Measurements from ENCODE around the gene OR7C2. TPM values are rescaled to one million over a fixed set of nuclear protein-coding genes. Genes with fewer than 3 reads are reported as not detected.

Gene OR7C2
- total RNA-seq, 1 donor: not detected

GRCh38 chr19:14957464-14957863 lies 16.2 kb downstream of the OR7C2 start:
- DNase-seq (ENCODE audit: low read depth): no peak
- H3K4me3 ChIP-seq (ENCODE audit: low read depth, low read length): no peak overlapping the region
- no peak for TF ChIP-seq CTCF (IDR thresholded peaks at IDR 0.05; ENCODE audit: insufficient read depth, low read depth, low read length)

GRCh38 chr19:14959263-14959662 lies 18.0 kb downstream of the OR7C2 start:
- H3K4me3 ChIP-seq (ENCODE audit: low read depth, low read length): no peak overlapping the region
- no peak for DNase-seq (ENCODE audit: low read depth)
- TF ChIP-seq CTCF (IDR thresholded peaks at IDR 0.05; ENCODE audit: insufficient read depth, low read depth, low read length): no peak

- TF ChIP-seq CTCF (IDR thresholded peaks at IDR 0.05; ENCODE audit: insufficient read depth, low read depth, low read length): no peak
- no peak for DNase-seq (ENCODE audit: low read depth)
- H3K4me3 ChIP-seq (ENCODE audit: low read depth, low read length): no peak overlapping the region
These were observed 20.8 kb downstream of the OR7C2 start for GRCh38 chr19:14961956-14962685.

GRCh38 chr19:14968247-14968646 lies 27.0 kb downstream of the OR7C2 start:
- no peak for DNase-seq (ENCODE audit: low read depth)
- no peak overlapping the region for H3K4me3 ChIP-seq (ENCODE audit: low read depth, low read length)
- no peak for TF ChIP-seq CTCF (IDR thresholded peaks at IDR 0.05; ENCODE audit: insufficient read depth, low read depth, low read length)

GRCh38 chr19:14971474-14971873 lies 30.2 kb downstream of the OR7C2 start:
- no peak overlapping the region for H3K4me3 ChIP-seq (ENCODE audit: low read depth, low read length)
- no peak for TF ChIP-seq CTCF (IDR thresholded peaks at IDR 0.05; ENCODE audit: insufficient read depth, low read depth, low read length)
- DNase-seq (ENCODE audit: low read depth): no peak

- no peak for TF ChIP-seq CTCF (IDR thresholded peaks at IDR 0.05; ENCODE audit: insufficient read depth, low read depth, low read length)
- no peak for DNase-seq (ENCODE audit: low read depth)
- no peak overlapping the region for H3K4me3 ChIP-seq (ENCODE audit: low read depth, low read length)
These were observed 31.4 kb downstream of the OR7C2 start for GRCh38 chr19:14972676-14973075.

- no peak for DNase-seq (ENCODE audit: low read depth)
- no peak overlapping the region for H3K4me3 ChIP-seq (ENCODE audit: low read depth, low read length)
- no peak for TF ChIP-seq CTCF (IDR thresholded peaks at IDR 0.05; ENCODE audit: insufficient read depth, low read depth, low read length)
These were observed 33.2 kb downstream of the OR7C2 start for GRCh38 chr19:14974488-14974887.

Data from fibroblast of villous mesenchyme (primary cell).